Activated CD8-positive, alpha-beta memory T cell treated with anti-CD3 and anti-CD28 coated beads for 4 hours (primary cell): Measurements from ENCODE around the gene IGSF23.

Experiments
- DNase-seq, 2 donors: peaks; one replicate each; pipeline ENCODE4 v3.0.0-alpha.2; 2020; ENCODE audit warnings: low read depth in 2 of 2

Gene IGSF23, protein sequence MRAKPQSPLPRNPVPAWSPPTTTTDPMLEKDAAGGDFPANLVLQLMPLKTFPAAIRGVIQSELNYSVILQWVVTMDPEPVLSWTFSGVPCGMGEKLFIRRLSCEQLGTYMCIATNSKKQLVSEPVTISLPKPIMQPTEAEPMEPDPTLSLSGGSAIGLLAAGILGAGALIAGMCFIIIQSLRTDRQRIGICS

DNA sequence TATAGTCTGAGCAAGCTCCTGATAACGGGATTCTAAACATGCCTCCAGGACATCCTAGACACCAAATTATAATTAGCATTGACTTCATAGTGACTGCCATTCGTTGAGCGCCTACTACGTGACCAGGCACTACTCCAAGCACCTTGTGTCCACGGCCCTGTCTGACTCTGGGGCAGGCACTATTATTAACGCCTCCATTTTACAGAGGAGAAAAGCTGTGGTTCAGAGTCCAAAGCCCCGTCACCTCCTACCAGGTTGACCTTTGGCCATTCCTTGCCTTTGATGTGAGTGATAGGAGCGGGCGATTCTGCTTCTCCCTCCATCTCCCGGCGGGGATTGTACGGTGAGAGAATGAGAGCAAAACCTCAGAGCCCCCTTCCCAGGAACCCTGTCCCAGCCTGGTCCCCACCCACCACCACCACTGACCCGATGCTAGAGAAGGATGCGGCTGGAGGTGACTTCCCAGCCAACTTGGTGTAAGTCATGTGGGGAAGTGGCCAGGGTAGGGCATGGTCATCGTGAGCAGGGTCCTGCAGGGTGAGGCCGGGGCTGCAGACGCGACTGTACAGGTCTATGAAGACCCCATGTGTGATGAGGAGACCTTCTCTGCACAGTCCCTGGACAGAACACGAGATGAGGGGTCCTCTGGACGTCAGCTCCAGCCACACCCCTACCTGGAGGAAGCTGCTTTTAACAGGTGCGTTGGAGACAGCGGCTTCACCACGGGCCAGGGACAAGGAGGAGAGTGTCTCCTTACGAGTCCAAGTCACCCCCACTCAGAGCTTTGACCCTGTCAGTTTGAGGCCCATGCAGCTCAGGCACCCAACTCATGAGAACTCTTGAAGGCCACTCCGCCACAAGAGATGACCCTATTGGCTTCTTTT lies at the start of gene IGSF23:
TSS of gene IGSF23 (plus strand) at position 269 of the 884 bp plus-strand sequence. CDS start at position 352, 83 bp downstream.
- no peak for DNase-seq

- DNase-seq, result no peak
Observed at GRCh38 chr19:44566984-44567383, 46.4 kb upstream of the IGSF23 start.

GRCh38 chr19:44567745-44568144 lies 45.6 kb upstream of the IGSF23 start:
- DNase-seq, result no peak

- DNase-seq, result no peak
Observed at GRCh38 chr19:44570603-44570983, 42.8 kb upstream of the IGSF23 start.

GRCh38 chr19:44570984-44571684 lies 42.2 kb upstream of the IGSF23 start:
- DNase-seq, result peak in 1 of 2 donors; percentile 11

GRCh38 chr19:44571830-44572580 lies 41.4 kb upstream of the IGSF23 start:
- no peak for DNase-seq

GRCh38 chr19:44572581-44572900 lies 40.8 kb upstream of the IGSF23 start:
- DNase-seq, result no peak

- no peak for DNase-seq
Observed at GRCh38 chr19:44573183-44573582, 40.2 kb upstream of the IGSF23 start.

DNA sequence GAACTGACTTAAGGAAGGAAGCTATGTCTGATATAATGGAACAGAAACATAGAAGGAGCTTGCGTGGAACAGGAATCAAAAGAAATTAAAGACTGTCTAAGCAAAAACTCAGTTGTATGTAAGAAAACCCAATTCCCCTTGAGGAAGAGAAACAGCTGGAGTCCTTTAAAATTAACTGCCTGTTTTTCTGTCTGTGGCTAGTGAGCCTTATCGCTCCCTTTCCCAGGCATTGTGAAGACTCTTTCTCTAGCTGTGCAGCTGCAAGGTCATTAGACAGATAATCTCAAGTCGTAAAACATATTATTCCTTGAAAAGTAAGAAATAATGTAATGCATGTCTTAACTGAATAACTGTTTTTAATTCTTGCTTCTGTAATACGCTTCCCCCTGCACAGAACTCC lies 39.7 kb upstream of the IGSF23 start:
- no peak for DNase-seq

GRCh38 chr19:44574186-44574950 lies 39.0 kb upstream of the IGSF23 start:
- DNase-seq, result no peak

DNA sequence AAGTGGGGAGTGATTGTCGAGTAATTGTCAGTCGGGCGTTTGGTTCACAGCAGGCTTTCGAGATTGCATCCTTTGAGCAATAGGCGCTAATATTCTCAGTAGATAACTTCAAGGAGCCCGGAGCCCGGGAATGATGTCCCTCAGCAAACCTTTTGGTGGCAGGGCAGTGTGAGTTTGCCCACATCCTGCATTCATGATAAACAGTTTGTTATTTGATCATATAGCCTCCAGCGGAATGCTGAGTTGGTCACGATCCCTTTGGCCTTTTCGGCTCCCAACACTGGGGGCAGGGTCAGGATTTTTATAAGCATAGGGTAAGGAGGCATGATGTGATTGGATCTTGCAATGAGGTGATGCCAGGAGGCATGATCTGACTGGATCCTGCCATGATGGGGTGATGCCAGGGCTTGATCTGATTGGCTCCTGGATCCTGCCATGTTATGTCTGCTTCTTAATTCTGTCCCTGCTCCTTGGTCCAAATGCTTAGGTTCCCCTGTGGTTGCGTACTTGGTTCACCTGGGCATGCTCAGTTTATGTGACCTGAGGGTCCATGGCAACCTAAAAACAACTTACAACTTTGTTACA lies 38.2 kb upstream of the IGSF23 start:
- no peak for DNase-seq

GRCh38 chr19:44576843-44577565 lies 36.4 kb upstream of the IGSF23 start:
- DNase-seq, result no peak

DNA sequence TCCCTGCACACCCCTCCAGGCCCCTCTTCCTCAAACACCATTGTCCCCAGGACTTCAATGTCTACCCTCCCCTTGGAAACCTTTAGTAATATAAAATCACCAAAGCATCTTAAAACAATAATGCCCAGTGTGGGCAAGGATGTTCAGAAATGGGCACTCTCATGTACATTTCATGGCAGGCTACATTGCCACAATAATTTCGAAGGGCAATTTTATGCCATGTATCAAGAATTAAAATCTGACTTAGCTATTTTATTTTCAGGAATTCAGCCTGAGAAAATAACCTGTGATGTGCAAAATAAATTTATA lies 35.8 kb upstream of the IGSF23 start:
- no peak for DNase-seq

- DNase-seq, result no peak
Observed at GRCh38 chr19:44579663-44580365, 33.5 kb upstream of the IGSF23 start.

DNA sequence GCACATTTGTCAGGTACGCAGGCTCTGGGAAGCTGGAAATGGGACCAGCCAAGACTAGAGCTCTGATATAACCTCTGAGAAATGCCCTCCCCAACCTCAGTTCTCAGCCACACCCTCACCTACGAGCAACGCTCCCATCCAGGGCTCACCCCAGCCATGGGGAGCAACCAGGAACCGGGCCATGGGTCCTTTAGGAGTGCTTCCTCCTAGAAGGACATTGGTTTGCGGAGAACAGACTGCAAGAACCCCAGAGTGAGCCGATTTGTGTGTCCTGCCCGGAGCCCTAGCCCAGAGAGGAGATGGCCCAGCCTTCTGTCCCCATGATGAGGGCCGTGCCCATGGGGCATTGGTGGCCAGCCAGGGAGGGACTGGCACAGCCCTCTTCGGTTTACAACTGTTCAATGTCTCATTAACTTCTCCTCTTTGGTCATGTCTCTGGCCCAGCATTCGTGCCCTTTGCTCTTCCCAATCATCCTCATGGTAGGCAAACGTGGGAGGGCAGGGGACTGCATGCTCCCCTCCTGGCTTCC lies 32.9 kb upstream of the IGSF23 start:
- no peak for DNase-seq

DNA sequence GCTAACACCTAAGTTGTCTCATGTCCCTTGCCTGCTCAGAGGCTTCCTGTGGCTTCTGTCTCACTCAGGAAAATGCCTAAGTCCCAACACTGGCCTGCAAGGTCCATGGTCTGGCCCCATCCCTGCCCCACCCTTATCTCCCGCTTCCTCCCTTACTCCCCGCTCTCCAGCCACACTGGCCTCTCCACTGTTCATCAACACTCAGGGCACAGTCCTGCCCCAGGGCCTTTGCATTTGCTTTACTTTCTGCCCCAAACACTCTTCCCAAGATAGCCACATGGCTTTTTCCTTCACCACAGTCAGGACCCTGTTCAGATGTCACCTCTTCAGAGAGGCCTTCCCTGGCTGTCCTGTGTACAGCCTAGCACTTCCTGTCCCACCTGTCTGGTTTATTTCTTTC lies 32.1 kb upstream of the IGSF23 start:
- DNase-seq, result no peak

- no peak for DNase-seq
Observed at GRCh38 chr19:44582581-44583265, 30.6 kb upstream of the IGSF23 start.

DNA sequence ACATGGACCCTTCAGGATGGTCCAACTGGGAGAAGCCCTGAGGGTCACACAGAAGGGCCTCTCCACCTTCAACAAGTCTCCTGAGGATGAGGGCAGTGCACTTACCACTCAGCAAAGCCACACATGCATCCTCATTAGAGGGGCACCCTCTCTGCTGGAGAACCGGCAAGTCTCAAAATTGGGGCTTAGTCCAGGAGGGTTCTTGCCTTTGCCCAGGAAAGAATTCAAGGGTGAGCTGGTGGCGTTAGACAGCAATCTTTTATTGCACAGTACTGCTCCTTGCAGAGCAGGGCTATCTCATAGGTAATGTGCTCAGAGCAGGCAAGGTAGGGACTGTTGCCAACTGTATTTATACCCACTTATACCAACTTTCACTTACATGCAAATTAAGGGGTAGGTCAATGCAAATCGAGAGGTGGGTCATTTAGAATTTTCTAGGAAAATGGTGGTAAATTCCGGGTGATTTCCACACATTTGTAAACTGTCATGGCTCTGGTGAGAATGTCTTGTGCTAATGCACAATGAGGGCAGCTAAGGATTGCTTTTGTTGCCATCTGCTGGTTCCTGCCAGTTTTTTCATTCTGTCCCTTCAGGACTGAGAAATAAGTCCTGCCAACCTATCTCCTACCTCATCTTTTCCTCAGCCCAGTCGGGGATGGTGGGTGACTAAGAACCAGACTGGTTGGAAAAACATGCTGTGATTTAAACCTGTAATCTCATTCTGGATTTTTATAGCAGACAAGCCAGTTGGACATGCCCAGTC lies 27.8 kb upstream of the IGSF23 start:
- DNase-seq, result no peak
